Stimulated activated CD8-positive, alpha-beta memory T cell treated with anti-CD3 and anti-CD28 coated beads, Interleukin-2, amount 100 ng/mL, for 1 hour (primary cell): ENCODE results near the gene TRERF1.

ENCODE experiments used
- DNase-seq, 2 donors: peaks; one replicate each; pipeline ENCODE4 v3.0.0-alpha.2; 2020; ENCODE audit warnings: low read depth in 2 of 2

The TRERF1 gene

DNA sequence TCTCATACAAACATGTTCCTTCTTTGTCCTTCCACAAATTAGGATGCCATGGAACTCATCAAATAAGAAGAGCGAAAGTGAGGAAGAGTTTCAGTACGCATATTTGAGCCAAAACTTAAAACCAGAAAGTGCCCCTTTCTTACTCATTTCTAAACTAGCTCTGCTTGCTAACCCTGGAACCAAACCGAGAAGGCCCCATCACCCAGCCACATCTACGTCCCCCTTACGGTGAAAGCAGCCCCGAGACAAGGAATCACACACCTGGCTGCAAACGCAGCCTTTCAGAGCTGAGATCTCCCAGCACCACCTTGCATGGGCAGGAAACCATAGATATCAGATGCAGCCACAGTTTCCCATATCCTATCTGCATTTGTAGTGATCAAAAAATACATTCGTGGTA is 28.5 kb downstream of the TRERF1 start:
- DNase-seq: no peak

DNA sequence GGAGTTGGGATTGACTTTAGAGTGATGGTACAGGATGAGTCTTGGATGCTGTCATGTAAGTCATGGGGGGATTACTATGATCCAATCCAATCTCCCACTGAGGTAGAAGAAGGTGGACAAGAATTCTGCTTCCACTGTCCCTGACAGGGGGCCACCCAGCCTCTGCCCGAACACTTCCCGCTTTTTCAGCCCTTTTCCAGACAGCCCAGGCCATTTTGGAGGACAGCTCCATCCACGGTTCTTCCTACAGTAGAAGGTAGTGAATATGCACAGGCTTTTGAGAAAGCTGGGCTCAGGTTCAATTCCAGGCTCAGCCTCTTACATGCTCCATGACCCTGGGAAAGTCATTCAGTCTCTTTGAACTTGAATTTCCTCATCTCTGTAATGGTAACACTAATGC is 31.0 kb downstream of the TRERF1 start:
- no peak for DNase-seq

DNA sequence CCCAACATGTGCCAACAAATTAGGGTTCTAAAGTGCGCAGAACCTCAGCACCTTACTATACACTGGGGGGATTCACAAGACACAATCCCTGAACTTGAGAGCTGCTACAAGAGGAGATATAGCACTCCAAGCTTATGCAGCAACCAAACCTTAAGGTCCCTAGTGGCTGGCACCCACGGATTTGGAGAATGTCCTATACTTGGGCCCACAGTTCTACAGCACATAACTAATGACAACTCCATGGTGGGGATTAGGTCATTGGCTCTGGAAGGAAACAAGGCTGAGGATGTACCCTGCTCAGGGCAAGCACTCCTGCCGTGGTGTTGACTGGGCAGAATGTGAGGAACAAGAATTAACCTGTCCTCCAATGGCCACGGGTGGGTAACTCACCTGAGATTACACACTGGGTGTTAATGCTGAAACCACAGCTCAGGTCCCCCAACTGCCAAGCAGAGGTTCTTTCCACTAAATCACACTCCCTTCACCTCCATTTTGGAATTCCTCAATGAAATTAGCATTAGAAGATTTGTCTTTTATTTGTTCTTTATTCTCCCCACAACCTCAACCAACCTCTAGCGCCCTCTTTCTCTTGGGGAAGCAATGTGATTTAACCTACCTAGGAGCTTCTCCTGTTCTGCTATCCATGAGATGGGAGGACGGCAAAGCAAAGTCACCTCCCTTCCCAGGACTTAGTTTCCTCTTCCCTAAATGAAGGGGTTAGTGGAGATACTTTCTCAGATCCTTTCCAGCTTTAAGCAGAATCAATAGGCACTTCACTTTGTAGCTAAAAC is 32.0 kb downstream of the TRERF1 start:
- DNase-seq: no peak

DNA sequence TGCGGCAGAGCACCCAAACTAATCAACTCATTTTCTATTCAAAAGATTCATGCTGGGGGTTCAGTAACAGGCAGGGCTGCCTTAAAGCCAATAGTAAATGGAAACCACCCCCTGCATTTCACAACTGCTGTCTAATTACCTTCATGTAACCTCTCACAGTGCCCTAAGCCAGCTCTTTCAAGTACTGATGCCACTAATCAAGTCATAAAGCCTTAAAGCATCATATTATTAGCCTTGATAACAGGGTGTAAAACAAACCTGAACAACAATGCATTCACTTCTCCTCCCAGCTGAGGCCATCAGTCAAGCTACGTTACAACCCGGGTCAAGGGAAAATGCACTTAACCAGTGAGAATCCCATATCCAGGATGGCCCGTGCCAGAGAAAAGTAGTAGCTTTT is 33.0 kb downstream of the TRERF1 start:
- no peak for DNase-seq

DNA sequence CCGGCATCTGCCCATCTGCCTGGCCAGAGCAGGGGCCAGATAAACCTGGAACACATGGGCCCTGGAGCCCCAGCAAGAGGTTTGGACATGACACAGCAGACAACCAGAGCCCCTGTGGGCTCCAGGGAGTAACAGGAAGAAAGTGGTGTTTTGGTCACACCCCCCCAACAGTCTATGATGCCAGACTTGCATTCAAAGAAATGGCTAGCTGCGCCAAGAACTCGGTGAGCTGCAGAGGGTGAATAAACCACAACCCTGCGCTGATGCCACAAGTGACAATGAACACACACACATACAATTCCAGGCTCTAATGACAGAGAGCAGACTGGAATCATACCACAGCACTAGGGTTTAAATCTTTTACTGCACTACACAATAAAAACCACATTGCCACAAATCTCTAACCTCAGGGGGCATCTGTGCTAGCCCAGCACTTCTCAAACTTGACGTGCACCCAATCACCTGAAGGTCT is 34.0 kb downstream of the TRERF1 start:
- peak; percentile 24 to 33 for DNase-seq

DNA sequence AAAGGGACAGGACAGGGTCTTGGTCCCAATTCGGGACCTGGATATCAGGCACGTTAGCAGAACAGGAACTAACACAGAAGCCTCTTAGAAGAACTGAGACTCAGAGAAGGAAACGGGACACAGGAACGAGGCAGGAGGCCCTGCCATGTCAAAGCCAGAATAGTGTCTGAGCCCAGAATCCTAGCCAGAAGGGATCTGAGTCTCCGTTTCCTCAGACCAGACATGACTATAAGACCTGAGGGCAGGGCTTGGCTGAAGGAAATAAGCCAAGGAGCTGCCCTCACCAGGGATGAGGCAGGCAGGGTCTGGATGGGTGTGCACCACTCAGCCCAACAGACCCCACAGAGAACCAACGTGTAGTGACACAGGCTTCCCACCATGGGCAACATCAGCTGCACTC is 40.3 kb downstream of the TRERF1 start:
- no peak for DNase-seq

DNA sequence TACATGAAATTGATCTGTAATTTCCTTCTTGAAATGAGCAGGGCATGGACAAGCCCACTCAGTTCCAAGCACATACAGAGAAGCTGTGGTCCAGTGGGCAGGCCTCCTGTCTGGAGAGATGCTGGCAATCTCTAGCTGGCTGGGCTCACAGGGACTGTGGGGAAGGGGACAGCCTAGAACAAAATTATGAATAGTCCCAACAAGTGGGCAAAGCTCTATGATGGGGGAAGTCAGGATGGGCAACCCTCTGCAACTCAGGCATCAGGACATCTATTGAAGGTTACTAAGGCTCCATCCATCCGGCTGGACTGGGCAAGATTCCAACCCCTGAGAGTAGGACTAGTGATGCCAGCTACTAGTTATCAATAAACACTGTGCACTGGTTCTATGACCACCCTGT is 40.9 kb downstream of the TRERF1 start:
- no peak for DNase-seq

DNA sequence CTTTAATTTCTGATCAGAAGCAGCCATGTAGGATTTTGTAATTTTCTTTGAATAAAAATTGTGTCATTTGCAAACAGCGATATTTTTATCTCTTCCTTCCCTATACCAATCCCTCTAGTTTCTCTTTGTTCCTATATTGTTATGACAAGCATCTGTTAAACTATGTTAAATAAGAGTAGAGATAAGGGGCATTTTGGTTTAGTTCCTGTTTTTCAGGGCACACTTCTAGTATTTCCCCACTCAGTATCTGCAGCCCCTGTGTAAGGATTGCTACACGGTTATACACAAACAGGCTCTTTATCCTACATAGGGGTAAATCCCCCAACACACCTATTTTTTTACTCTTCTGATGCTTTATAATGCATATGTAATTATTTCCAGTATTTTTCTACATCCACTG is 42.1 kb downstream of the TRERF1 start:
- no peak for DNase-seq

DNA sequence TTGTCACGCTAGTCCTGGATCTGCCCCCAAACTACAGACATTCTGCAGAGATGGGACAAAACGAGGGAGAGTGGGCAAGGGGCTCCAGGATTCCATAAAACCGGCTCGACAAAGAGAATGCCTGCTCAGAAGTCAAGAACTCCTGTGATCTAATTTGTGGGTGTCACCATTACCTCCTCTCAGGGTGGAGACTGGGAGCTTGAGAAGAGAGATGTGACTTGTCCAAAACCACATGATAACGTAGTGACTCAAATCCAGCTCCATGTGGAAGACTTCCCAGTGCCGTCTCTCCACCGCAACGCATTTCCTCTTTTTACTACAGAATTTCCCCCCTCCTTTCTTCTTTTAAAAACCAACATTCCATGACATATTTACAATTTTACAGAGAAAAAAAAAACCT is 44.3 kb downstream of the TRERF1 start:
- DNase-seq: no peak

DNA sequence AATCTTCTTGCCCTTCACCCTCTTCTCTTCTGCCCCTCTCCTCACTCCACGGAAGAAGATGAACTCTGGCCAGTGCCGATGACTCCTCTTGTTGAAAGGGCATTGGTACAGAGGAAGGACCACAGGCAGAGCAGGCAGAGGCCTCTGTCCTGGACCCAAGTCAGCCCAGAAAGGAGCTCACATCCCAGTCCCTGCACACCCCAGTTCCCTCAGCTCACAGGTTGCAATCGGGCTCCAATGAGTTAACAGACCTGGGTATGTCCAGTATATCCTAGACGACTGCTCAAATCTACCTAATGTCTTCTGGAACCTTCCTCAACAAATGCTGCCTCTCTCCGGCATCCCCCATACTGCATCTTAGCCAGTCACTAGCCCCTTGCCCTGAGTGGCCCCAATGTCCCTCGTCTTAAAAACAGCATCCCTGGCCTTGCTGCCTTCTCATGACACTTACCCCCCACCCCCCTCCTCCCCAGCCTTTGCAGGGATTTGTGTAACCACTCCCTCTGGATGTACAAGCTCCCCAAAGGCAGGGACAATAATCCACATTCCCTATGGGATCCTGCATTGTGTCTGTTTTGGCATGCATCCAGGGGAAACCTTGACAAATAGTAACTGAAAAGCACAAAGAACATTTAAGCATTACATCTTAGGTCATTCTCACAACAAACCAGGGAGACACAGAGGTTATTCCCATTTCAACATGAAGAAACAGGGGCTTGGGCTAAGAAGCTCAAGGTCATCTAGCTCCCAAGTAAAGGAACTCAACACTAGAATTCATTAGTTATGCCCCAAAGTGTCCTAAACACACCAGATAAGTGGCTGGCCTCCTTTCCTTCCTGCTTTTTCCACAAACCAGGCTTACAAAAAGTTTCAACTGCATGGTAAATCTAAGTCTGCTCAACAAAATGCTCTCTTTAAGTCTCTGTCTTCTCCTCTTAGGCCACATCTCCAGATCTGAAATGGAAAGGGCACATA is 45.1 kb downstream of the TRERF1 start:
- DNase-seq: no peak

DNA sequence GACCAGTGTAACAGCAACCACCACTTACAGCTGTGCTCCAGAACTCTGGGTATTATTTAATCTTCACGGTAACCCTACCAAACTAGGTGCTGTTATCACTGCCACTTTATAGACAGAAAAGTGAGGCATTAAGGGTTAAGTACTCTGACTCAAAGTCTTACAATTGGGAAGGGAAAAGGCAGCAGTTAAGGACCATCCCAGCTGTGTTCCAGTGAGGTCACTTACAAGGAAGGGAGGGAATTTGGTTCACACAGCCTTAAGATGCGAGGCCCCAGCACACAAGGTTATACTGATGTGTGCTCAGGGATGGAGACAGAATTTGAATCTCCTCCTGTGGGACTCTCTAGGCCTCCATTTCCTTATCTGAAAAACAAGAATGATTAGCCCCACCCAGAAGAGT is 46.7 kb downstream of the TRERF1 start:
- no peak for DNase-seq

DNA sequence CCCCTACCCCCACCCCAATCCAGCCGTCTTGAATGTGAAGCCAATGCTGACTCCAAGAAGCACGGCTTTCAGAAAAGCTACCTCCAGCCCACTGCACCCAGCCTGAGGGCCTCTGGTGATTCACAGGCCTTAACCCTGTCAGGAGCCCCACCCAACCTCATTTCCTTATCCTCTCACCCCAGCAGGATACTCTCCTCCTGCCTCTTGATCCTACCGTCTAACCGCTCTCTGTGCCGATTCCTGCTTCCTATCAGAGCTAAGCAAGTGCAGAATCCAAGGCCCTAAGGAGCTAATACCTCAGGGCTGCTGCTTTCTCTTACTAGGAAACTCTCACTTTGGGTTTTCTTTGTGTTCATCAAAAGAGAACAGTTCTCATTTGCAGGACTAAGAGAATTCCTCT is 47.2 kb downstream of the TRERF1 start:
- DNase-seq: no peak

DNA sequence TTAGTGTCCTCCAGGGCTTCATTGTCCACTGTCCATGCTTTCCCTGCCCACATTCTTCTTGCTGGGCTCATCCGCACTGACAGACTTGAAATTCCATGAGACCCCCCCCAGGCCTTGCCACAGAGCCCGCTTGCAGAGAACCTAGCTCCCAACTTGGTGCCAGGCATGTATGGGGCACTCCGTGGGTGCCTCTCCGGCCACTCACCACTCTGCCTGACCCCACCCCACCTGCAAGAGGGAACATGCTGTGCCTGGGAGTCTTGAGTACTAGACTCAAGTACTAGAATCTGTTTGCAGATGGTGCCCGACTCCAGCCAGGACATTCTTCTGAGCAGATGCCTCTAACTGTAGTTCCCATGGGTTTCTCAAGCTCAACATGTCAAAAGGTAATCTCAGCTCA is 47.9 kb downstream of the TRERF1 start:
- no peak for DNase-seq

DNA sequence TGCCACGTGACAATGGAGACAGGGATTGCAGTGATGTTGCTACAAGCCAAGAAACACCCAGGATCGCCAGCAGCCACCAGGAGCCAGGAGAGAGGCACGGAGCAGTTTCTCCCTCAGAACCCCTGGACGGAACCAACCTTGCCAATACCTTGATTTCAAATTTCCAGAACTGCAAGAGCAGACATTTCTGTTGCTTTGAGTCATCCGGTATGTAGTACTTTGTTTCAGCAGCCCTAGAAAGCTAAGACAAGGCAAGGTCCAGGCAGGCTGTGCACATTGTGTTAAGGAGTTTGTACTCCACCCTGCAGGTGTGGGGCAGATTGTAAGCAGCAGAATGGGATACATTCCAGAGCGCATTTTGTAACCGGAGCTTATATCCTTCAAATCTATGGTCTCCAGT is 48.3 kb downstream of the TRERF1 start:
- no peak for DNase-seq

DNA sequence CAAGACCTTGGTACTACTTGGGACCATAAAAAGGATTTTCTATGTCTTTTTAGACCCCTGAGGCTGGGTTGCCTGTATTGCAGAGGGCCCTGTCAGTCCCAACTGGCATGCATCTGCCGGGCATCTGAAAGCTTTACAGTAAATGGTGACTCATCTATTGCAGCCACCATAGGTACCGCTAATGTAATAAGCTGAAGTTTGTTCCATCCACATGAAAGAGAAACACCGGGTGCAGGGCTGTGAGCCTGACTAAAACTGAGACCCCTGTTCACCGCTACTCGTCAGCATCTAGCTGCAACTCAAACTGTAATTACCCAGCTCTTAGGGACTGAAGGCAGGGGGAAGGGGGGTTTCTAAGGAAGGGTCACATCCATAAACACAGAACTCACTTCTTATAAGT is 49.5 kb downstream of the TRERF1 start:
- DNase-seq: peak in 1 of 2 donors; percentile 10

DNA sequence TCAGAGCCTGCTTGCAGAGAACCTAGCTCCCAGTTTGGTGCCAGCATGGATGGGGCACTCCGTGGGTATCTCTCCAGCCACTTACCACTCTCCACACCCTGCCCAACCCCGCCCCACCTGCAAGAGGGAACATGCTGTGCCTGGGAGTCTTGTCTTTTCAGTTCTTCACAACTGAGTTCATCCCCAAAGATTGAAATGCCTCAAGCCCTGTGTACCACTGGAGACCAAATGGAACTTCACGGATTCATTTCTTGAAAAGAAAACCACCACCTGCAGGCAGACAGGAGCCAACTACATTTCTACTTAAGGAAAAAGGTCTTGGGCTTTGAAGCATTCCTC is 50.1 kb downstream of the TRERF1 start:
- no peak for DNase-seq

DNA sequence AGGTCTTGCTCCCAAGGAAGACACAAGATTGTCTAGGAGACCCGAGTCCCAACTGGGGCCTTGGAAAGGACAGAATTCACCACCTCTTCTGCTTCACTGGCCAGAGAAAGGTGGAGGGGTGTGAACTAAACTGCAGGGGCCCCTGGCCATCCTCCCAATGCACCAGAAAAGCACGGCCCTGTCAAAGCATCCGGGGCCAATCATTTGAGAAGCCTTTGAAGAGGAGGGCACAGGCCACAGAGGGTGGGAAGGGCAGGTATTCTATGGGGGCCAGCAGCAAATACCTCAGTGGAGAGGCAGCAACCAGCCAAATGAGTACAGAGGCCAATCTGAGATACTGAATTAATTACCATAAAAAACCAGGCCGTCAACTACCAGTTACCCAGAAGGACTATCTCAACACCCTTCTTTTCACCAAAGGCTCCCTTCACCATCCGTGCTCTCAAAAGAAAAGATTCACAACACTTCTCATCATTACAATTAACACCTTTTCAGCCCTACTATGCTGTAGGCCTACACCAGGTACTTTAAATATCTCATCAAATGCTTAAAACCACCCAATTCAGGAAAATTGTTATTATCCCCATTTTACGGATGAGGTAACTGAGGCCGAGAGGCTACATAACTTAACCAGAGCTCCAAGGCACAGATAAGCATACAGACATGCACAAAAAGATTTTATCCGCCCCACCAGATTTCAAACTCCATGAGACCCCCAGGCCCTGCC is 50.7 kb downstream of the TRERF1 start:
- DNase-seq: no peak

DNA sequence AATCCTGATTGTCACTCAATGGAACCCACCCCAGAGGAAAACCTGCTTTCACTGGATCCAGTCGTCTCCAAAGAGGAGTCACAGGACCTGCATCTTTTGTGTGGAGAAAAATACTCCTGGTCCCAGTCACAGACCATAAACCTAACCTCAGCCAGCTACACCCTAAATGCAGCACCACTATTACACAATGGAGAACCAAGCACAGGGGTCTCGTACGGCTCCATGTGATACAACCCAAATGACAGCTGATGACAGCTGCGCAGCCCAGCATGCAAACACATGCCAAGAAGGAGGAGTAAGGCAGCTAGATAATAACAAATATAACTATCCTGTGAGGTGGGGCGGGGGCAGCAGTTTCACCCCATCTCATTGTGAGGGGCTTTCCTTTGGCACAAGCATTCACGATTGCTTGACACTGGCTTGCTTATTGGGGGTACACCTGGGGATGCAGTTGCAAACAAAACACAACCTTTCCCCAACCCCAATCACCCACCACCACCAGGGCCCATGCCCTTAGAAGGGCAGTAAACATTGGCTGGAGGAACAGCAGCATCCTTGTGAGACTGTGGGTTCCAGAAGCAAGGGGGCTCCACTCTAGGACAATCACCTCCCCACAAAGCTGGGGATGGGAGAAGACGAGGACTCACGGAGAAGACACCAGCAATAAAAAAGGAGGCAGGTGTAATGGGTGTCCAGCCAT is 51.5 kb downstream of the TRERF1 start:
- DNase-seq: no peak

DNA sequence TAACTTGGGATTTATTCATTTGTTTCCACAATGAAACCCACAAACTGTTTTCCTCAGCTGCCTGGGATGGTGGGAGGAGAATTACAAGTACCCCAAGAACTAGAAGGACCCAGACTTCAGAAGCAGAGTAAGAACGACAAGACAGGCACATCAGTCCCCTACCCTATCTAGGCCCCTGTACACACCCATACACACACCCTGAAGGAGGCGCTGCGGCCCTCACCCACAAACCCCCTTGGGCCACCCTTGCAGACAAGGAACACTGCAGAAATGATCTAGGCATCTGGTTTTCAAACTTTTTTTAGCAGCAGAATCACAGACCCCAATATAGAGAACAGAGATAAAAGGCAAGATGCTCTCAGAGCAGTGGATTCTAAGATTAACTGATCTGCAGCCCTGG is 55.0 kb downstream of the TRERF1 start:
- no peak for DNase-seq

DNA sequence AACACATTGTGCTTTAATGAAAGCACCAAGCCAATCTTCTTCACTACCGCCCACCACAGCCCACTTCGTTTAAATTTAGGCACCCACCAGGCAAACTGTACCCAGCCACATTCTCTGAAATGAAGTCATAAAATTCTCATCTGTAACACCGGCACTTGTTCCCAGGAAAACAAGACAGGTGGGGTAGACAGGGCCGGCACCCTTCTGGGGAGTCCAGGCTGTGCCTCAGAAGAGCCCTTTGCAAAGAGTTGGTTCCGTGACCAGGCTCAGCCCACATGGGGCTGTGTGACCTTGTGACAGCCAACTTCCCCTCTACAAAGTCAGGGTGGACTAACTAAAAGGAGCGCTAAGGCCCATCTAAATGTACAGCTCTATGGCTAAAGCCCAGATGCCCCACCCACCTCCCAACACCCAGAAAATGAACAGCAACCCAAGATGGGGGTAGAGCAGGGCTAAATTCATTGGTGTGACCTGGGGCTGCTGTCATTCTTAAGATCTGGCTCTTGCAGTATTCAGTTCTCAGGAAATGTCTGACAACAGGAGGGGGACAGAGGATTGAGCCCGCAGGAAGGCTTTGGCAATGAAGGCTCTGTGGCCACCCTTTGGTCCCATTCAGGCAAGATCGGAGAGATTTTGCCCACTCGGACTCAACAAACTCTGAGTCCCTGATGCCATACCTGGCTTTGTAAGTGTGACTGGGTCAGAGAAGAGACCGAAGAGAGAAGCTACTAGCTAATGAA is 56.7 kb downstream of the TRERF1 start:
- DNase-seq: no peak

DNA sequence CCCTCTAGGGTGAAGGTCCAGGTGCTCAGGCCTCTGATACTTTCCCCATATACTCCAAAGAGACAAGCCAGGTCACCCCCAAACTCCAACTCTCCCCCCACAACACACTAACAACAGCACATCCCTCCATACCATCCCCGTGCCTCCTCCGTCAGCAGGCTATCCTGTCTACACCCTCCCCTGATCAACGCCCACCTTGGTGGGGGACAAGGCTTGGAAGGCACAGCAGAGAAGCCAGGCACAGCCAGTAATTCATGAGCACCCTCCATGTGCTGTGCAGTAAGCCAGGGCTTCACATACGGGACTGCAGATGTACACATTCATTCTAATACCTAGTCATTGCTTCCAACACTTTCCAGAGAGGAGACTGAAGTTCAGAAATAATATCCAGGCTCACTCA is 57.6 kb downstream of the TRERF1 start:
- DNase-seq: no peak
